ENCODE measurements around the gene DNAJC18.
A peak's percentile ranks its signal among the peaks of the same experiment; 100 is the strongest.

DNAJC18 gene

DNA sequence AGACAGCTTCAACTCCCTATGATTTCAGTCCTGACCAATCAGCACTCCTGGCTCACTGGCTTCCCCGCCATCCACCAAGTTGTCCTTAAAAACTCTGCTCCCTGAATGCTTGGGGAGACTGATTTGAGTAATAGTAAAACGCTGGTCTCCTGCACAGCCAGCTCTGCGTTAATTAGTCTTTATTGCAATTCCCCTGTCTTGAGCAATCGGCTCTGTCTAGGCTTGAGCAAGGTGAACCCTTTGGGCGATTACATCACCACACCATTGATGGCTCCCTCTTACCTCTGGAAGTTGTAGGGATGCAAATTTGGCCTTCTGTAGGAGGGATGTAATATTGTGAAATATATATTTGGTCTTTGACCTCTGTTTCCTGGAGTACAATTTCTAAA is 53.3 kb downstream of the DNAJC18 start:
- H3K4me3 ChIP-seq (replicated peaks in 1 of 2; ENCODE audit: low read depth in 2 of 2, low read length in 2 of 2), result no peak overlapping the region
- DNase-seq (ENCODE audit: low read depth in 2 of 2), result no peak
- TF ChIP-seq CTCF (IDR thresholded peaks at IDR 0.05; ENCODE audit: low read depth, low read length), result no peak

DNA sequence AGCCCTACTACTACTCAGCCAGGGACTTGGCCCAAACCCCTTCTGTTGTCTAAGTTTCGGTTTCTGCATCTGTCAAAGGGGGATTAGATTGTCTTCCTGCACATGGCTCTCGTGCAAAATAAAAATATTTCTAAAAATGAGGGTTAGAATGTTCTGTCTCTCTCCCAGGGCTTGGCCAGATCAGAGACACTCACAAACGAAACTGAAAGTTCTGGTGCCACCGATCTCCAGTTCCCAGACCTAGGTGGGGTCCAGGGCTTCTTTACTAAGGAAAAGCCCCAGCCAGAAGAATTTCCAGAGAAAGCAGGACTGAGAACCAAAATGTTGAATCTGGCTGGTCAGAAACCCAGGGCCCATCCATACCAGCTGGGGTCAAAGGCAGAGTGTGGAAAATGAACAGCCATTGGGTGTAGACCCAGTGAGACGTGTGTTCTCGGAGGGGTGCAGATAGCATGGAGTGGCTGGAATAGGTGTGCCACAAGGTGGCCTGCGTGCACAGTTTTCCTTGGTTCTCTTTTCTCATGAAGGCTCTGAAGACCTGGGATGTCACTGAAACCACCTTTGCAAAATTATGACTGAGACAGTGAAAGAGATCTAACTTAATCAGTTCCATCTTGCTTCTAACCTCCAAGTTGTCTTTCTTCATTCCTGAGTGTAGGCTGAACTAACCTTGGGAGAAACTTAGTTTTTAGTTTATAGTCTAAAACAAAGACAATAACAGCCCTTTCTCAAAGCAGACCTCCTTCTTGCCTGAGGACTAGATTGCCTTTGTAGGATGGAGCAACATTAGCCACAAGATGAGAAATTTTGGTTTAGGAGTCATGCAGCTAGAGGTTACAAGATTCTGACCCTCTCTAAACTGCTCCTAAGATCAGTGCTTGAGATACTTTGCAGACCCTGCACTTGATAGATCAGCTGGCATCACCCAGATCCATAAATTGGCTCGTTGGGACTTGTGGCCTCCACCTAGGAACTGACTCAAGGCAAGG is 54.0 kb downstream of the DNAJC18 start:
- no peak for DNase-seq (ENCODE audit: low read depth in 2 of 2)
- peak overlapping the region in 1 of 2 donors; percentile 18 for H3K4me3 ChIP-seq (replicated peaks in 1 of 2; ENCODE audit: low read depth in 2 of 2, low read length in 2 of 2)
- TF ChIP-seq CTCF (IDR thresholded peaks at IDR 0.05; ENCODE audit: low read depth, low read length), result no peak

GRCh38 chr5:139384591-139385051 is 54.7 kb downstream of the DNAJC18 start:
- no peak overlapping the region for H3K4me3 ChIP-seq (replicated peaks in 1 of 2; ENCODE audit: low read depth in 2 of 2, low read length in 2 of 2)
- no peak for TF ChIP-seq CTCF (IDR thresholded peaks at IDR 0.05; ENCODE audit: low read depth, low read length)
- DNase-seq (ENCODE audit: low read depth in 2 of 2), result no peak

GRCh38 chr5:139383993-139384590 is 55.2 kb downstream of the DNAJC18 start:
- DNase-seq (ENCODE audit: low read depth in 2 of 2), result no peak
- no peak overlapping the region for H3K4me3 ChIP-seq (replicated peaks in 1 of 2; ENCODE audit: low read depth in 2 of 2, low read length in 2 of 2)
- TF ChIP-seq CTCF (IDR thresholded peaks at IDR 0.05; ENCODE audit: low read depth, low read length), result no peak

DNA sequence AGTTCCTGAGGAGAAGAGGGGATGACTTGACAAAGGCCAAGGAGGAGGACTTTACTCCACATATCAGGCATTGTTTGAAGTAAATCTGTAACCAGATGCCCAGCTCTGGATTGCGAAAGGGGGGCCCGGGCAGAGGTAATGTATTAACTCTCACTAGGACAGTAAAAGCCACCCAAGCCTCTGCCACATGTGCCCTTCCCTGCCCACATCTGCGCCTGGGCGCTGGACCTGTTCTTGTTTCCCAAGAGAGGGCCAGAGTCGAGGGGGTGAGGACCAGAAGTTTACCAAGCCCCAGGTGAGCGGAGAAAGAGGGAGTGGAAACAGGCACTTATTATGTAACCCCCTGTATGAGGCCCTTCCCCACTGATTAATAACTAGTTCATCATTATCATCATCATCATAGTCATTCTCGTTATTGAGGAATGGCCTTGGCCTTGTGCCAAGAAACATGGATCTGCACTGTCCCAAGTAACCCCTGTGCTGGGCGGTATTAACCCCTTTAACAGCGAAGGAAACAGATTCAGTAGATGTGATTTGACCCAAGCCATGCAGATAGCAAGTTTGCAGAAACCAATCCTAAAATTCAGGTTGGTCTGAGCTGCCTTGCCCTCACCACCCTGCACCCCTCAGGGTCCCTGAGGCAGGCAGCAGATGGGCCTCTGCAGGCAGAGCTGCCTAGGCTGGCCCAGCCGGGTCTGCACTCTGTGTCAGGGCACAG is 55.9 kb downstream of the DNAJC18 start, which contains the start of gene SLC23A1:
Gene SLC23A1, minus strand, starts transcription at position 23 of the 718 bp plus-strand sequence. CDS start 44 bp downstream, outside the sequence.
- peak in 1 of 2 donors; percentile 22 for DNase-seq (ENCODE audit: low read depth in 2 of 2)
- H3K4me3 ChIP-seq (replicated peaks in 1 of 2; ENCODE audit: low read depth in 2 of 2, low read length in 2 of 2), result no peak within 1 kb of the TSS
- TF ChIP-seq CTCF (IDR thresholded peaks at IDR 0.05; ENCODE audit: low read depth, low read length), result no peak

- no peak overlapping the region for H3K4me3 ChIP-seq (replicated peaks in 1 of 2; ENCODE audit: low read depth in 2 of 2, low read length in 2 of 2)
- TF ChIP-seq CTCF (IDR thresholded peaks at IDR 0.05; ENCODE audit: low read depth, low read length), result no peak
Measured at GRCh38 chr5:139382807-139383206, 56.5 kb downstream of the DNAJC18 start.

More at GRCh38 chr5:139382807-139383206, 56.5 kb downstream of the DNAJC18 start:
- DNase-seq (ENCODE audit: low read depth in 2 of 2), result no peak
